ENCODE results near the gene SPAM1.
"Not testable (repeated sequence)": the region's sequence is repeated elsewhere in the genome, so short reads cannot be mapped to it uniquely, and the experiment has no call there.

SPAM1 gene

GRCh38 chr7:123945938-123946337 is 20.9 kb downstream of the SPAM1 start:
- DNase-seq (ENCODE audit: insufficient read length, low spot score) (no peak), FAIRE-seq (no peak)

- no peak for FAIRE-seq
- DNase-seq (ENCODE audit: insufficient read length, low spot score): no peak
Measured at GRCh38 chr7:123948136-123948535, 23.1 kb downstream of the SPAM1 start.

- FAIRE-seq: no peak
- DNase-seq (ENCODE audit: insufficient read length, low spot score): no peak
Measured at GRCh38 chr7:123958186-123958703, 33.2 kb downstream of the SPAM1 start.

GRCh38 chr7:123961771-123962170 is 36.7 kb downstream of the SPAM1 start:
- FAIRE-seq (no peak), DNase-seq (ENCODE audit: insufficient read length, low spot score) (no peak)

- no peak for FAIRE-seq
- DNase-seq (ENCODE audit: insufficient read length, low spot score): no peak
Measured at GRCh38 chr7:123966936-123967335, 41.9 kb downstream of the SPAM1 start.

GRCh38 chr7:123972045-123972444 is 47.0 kb downstream of the SPAM1 start:
- no peak for FAIRE-seq
- DNase-seq (ENCODE audit: insufficient read length, low spot score): no peak

GRCh38 chr7:123972831-123973230 is 47.8 kb downstream of the SPAM1 start:
- FAIRE-seq (no peak), DNase-seq (ENCODE audit: insufficient read length, low spot score) (no peak)

- DNase-seq (ENCODE audit: insufficient read length, low spot score) (no peak), FAIRE-seq (no peak)
Measured at GRCh38 chr7:123974326-123974908, 49.4 kb downstream of the SPAM1 start.

- FAIRE-seq: no peak
- no peak for DNase-seq (ENCODE audit: insufficient read length, low spot score)
Measured at GRCh38 chr7:123975084-123975483, 50.0 kb downstream of the SPAM1 start.

GRCh38 chr7:123977081-123977480 is 52.0 kb downstream of the SPAM1 start:
- DNase-seq (ENCODE audit: insufficient read length, low spot score) (no peak), FAIRE-seq (no peak)

GRCh38 chr7:123979876-123980275 is 54.8 kb downstream of the SPAM1 start:
- FAIRE-seq (no peak), DNase-seq (ENCODE audit: insufficient read length, low spot score) (no peak)

GRCh38 chr7:123987445-123987844 is 62.4 kb downstream of the SPAM1 start:
- DNase-seq (ENCODE audit: insufficient read length, low spot score) (no peak), FAIRE-seq (no peak)

- no peak for FAIRE-seq
- no peak for DNase-seq (ENCODE audit: insufficient read length, low spot score)
Measured at GRCh38 chr7:123992913-123993518, 68.0 kb downstream of the SPAM1 start.

- FAIRE-seq (no peak), DNase-seq (ENCODE audit: insufficient read length, low spot score) (no peak)
Measured at GRCh38 chr7:123993996-123994395, 69.0 kb downstream of the SPAM1 start.

- DNase-seq (ENCODE audit: insufficient read length, low spot score) (no peak), FAIRE-seq (no peak)
Measured at GRCh38 chr7:123994449-123994848, 69.4 kb downstream of the SPAM1 start.

- FAIRE-seq (no peak), DNase-seq (ENCODE audit: insufficient read length, low spot score) (no peak)
Measured at GRCh38 chr7:123995617-123996326, 70.7 kb downstream of the SPAM1 start.

- DNase-seq (ENCODE audit: insufficient read length, low spot score) (no peak), FAIRE-seq (no peak)
Measured at GRCh38 chr7:123996327-123996625, 71.2 kb downstream of the SPAM1 start.

- FAIRE-seq: no peak
Measured at GRCh38 chr7:123998921-123999320, 73.9 kb downstream of the SPAM1 start.

GRCh38 chr7:123999703-124000102 is 74.7 kb downstream of the SPAM1 start:
- DNase-seq (ENCODE audit: insufficient read length, low spot score): no peak
- no peak for FAIRE-seq

More at GRCh38 chr7:123998921-123999320, 73.9 kb downstream of the SPAM1 start:
- DNase-seq (ENCODE audit: insufficient read length, low spot score): no peak

- FAIRE-seq; DNase-seq (ENCODE audit: insufficient read length, low spot score): not testable (repeated sequence)
Measured at GRCh38 chr7:124008296-124008695, 83.3 kb downstream of the SPAM1 start.

- no peak for FAIRE-seq
- no peak for DNase-seq (ENCODE audit: insufficient read length, low spot score)
Measured at GRCh38 chr7:124009321-124009720, 84.3 kb downstream of the SPAM1 start.

Measured in HTR-8/SVneo (cell line).